HepG2 (cell line): Measurements from ENCODE around the gene SERPINF2. TPM values are rescaled to one million over a fixed set of nuclear protein-coding genes. Genes with fewer than 3 reads are reported as not detected.
A peak's percentile ranks its signal among the peaks of the same experiment; 100 is the strongest.

Experiments used
- ARNT ChIP-seq: fragments of 450-650 bp; IDR thresholded peaks from 2 replicates; pipeline ENCODE4 v1.6.1; 2017
- CCAR2 ChIP-seq: fragments of 200-400 bp; formaldehyde crosslinking; optimal IDR thresholded peaks from 2 replicates; pipeline ENCODE3; 2018; ENCODE audit warnings: low read depth, mild to moderate bottlenecking, low read length, moderate library complexity
- ELF1 ChIP-seq: sonication (generic); formaldehyde crosslinking; IDR thresholded peaks from 2 replicates; pipeline ENCODE4 v1.4.0; 2020; ENCODE audit warnings: missing genetic modification reagents
- ELF3 ChIP-seq: IDR thresholded peaks from 2 replicates; pipeline ENCODE4 v1.6.1; 2016; ENCODE audit warnings: missing genetic modification reagents, missing compliant biosample characterization
- GABPA ChIP-seq, 2 experiments: IDR thresholded peaks; 2 replicates each; pipeline ENCODE4 v1.6.1; 2011 to 2016; ENCODE audit warnings: low read depth in 2 of 2, low read length in 1 of 2, missing biosample characterization in 1 of 2, missing genetic modification characterization in 1 of 2
- IRF2 ChIP-seq: IDR thresholded peaks from 2 replicates; pipeline ENCODE4 v1.6.1; 2018; ENCODE audit warnings: missing genetic modification reagents, missing compliant biosample characterization
- KLF6 ChIP-seq: IDR thresholded peaks from 2 replicates; pipeline ENCODE4 v1.8.0; 2016; ENCODE audit warnings: missing biosample characterization, missing genetic modification reagents
- MIXL1 ChIP-seq: IDR thresholded peaks from 2 replicates; pipeline ENCODE4 v1.6.1; 2016
- NR2F1 ChIP-seq, 2 experiments: fragments of 450-650 bp in 1 of 2; formaldehyde crosslinking in 1 of 2; IDR thresholded peaks; 2 replicates each; pipeline versions ENCODE4 v1.5.0 to v1.6.1; 2016 to 2020; ENCODE audit warnings: mild to moderate bottlenecking in 1 of 2, missing compliant biosample characterization in 1 of 2, missing genetic modification reagents in 1 of 2, moderate library complexity in 1 of 2
- RBM22 ChIP-seq: fragments of 200-400 bp; formaldehyde crosslinking; optimal IDR thresholded peaks from 2 replicates; pipeline ENCODE3; 2017; ENCODE audit warnings: mild to moderate bottlenecking, low read length, moderate library complexity
- RFXAP ChIP-seq: sonication (generic); formaldehyde crosslinking; IDR thresholded peaks from 2 replicates; pipeline ENCODE4 v1.4.0; 2020; ENCODE audit warnings: missing genetic modification reagents, borderline replicate concordance
- SMAD1 ChIP-seq: sonication (generic); formaldehyde crosslinking; IDR thresholded peaks from 2 replicates; pipeline ENCODE4 v1.4.0; 2020; ENCODE audit warnings: missing genetic modification reagents, low read depth, mild to moderate bottlenecking, borderline replicate concordance
- ZNF12 ChIP-seq: sonication (generic); formaldehyde crosslinking; IDR thresholded peaks from 2 replicates; pipeline ENCODE4 v1.5.0; 2020; ENCODE audit warnings: missing genetic modification reagents
- ZNF7 ChIP-seq: IDR thresholded peaks from 2 replicates; pipeline ENCODE4 v1.6.1; 2016; ENCODE audit warnings: missing biosample characterization, missing genetic modification reagents
- ZNF780A ChIP-seq: sonication (generic); formaldehyde crosslinking; IDR thresholded peaks from 2 replicates; pipeline ENCODE4 v1.8.0; 2022; ENCODE audit warnings: mild to moderate bottlenecking, missing genetic modification reagents, moderate library complexity
- polyA plus RNA-seq, 8 experiments: library from polyadenylated mRNA; depleted of rRNA in 3 of 8; stranded (reverse) in 7 of 8; unstranded in 1 of 8; fragments of >200 nt; fragmentation: Illumina TruSeq in 4 of 8; extraction: Trizol in 4 of 8; gene quantifications; 2 replicates each; pipeline versions ENCODE4 v1.2.1 to v1.2.3, GENCODE V29; 2011 to 2016; ENCODE audit warnings: low read depth in 4 of 8, missing spikeins in 1 of 8, mixed read lengths in 1 of 8; ENCODE audit not compliant: insufficient read depth in 1 of 8
- total RNA-seq, 5 experiments: library from RNA; depleted of rRNA; stranded (reverse); fragments of >200 nt; fragmentation: Illumina TruSeq; extraction: Trizol; gene quantifications; 2 replicates each; pipeline ENCODE4 v1.2.3, GENCODE V29; 2016; ENCODE audit warnings: low read depth in 1 of 5
- TF ChIP-seq, protein P1 (sequence below): sonication (generic); formaldehyde crosslinking; IDR thresholded peaks from 2 replicates; pipeline ENCODE4 v1.4.0; 2020; ENCODE audit warnings: missing genetic modification reagents, borderline replicate concordance
- TF ChIP-seq, protein P2 (sequence below): sonication (generic); formaldehyde crosslinking; IDR thresholded peaks from 2 replicates; pipeline ENCODE4 v1.4.0; 2020; ENCODE audit warnings: missing genetic modification reagents
- TF ChIP-seq, protein P3 (sequence below): sonication (generic); formaldehyde crosslinking; IDR thresholded peaks from 2 replicates; pipeline ENCODE4 v1.4.0; 2020; ENCODE audit warnings: missing genetic modification reagents, borderline replicate concordance
- TF ChIP-seq, protein P4 (sequence below): IDR thresholded peaks from 2 replicates; pipeline ENCODE4 v1.6.1; 2018; ENCODE audit warnings: missing genetic modification reagents

Gene SERPINF2
- total and polyA plus RNA-seq, 2 of the 13 experiments (the other 11 are each of a cell fraction or from before 2014, with no cell fraction given): 309 to 548 TPM

GRCh38 chr17:1736348-1737281, 6.1 kb upstream of the SERPINF2 start (continued):
- TF ChIP-seq, protein P1, sequence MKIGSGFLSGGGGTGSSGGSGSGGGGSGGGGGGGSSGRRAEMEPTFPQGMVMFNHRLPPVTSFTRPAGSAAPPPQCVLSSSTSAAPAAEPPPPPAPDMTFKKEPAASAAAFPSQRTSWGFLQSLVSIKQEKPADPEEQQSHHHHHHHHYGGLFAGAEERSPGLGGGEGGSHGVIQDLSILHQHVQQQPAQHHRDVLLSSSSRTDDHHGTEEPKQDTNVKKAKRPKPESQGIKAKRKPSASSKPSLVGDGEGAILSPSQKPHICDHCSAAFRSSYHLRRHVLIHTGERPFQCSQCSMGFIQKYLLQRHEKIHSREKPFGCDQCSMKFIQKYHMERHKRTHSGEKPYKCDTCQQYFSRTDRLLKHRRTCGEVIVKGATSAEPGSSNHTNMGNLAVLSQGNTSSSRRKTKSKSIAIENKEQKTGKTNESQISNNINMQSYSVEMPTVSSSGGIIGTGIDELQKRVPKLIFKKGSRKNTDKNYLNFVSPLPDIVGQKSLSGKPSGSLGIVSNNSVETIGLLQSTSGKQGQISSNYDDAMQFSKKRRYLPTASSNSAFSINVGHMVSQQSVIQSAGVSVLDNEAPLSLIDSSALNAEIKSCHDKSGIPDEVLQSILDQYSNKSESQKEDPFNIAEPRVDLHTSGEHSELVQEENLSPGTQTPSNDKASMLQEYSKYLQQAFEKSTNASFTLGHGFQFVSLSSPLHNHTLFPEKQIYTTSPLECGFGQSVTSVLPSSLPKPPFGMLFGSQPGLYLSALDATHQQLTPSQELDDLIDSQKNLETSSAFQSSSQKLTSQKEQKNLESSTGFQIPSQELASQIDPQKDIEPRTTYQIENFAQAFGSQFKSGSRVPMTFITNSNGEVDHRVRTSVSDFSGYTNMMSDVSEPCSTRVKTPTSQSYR (CRISPR knock-in tag): peak; percentile 97
- TF ChIP-seq, protein P2, sequence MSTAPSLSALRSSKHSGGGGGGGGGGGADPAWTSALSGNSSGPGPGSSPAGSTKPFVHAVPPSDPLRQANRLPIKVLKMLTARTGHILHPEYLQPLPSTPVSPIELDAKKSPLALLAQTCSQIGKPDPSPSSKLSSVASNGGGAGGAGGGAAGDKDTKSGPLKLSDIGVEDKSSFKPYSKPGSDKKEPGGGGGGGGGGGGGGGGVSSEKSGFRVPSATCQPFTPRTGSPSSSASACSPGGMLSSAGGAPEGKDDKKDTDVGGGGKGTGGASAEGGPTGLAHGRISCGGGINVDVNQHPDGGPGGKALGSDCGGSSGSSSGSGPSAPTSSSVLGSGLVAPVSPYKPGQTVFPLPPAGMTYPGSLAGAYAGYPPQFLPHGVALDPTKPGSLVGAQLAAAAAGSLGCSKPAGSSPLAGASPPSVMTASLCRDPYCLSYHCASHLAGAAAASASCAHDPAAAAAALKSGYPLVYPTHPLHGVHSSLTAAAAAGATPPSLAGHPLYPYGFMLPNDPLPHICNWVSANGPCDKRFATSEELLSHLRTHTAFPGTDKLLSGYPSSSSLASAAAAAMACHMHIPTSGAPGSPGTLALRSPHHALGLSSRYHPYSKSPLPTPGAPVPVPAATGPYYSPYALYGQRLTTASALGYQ (CRISPR knock-in tag): peak; percentile 97
- TF ChIP-seq ELF3 (peak; percentile 67; the same call in 1 of the 2 replicates), ELF1 (CRISPR knock-in tag) (0 out of 2 replicates have a peak, but pooled peaks have one; percentile 22), MIXL1 (CRISPR knock-in tag) (peak; percentile 94), RBM22 (peak; percentile 40), RFXAP (CRISPR knock-in tag) (peak; percentile 67; the same call in 1 of the 2 replicates), ZNF7 (no peak), NR2F1 (CRISPR knock-in tag; IDR thresholded peaks at IDR 0.05) (peak; percentile 99), KLF6 (CRISPR knock-in tag) (peak; percentile 59; the same call in 1 of the 2 replicates), CCAR2 (peak; percentile 81), GABPA (IDR thresholded peaks at IDR 0.05; ENCODE audit: low read depth, low read length) (no peak), GABPA (CRISPR knock-in tag; IDR thresholded peaks at IDR 0.05; ENCODE audit: low read depth) (peak; percentile 59), ZNF12 (CRISPR knock-in tag) (no peak), ARNT (no peak), SMAD1 (CRISPR knock-in tag) (no peak; the same call in 1 of the 2 replicates), IRF2 (CRISPR knock-in tag) (peak; percentile 82), ZNF780A (no peak; the same call in 1 of the 2 replicates)
- TF ChIP-seq, protein P3, sequence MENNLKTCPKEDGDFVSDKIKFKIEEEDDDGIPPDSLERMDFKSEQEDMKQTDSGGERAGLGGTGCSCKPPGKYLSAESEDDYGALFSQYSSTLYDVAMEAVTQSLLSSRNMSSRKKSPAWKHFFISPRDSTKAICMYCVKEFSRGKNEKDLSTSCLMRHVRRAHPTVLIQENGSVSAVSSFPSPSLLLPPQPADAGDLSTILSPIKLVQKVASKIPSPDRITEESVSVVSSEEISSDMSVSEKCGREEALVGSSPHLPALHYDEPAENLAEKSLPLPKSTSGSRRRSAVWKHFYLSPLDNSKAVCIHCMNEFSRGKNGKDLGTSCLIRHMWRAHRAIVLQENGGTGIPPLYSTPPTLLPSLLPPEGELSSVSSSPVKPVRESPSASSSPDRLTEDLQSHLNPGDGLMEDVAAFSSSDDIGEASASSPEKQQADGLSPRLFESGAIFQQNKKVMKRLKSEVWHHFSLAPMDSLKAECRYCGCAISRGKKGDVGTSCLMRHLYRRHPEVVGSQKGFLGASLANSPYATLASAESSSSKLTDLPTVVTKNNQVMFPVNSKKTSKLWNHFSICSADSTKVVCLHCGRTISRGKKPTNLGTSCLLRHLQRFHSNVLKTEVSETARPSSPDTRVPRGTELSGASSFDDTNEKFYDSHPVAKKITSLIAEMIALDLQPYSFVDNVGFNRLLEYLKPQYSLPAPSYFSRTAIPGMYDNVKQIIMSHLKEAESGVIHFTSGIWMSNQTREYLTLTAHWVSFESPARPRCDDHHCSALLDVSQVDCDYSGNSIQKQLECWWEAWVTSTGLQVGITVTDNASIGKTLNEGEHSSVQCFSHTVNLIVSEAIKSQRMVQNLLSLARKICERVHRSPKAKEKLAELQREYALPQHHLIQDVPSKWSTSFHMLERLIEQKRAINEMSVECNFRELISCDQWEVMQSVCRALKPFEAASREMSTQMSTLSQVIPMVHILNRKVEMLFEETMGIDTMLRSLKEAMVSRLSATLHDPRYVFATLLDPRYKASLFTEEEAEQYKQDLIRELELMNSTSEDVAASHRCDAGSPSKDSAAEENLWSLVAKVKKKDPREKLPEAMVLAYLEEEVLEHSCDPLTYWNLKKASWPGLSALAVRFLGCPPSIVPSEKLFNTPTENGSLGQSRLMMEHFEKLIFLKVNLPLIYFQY (CRISPR knock-in tag): peak; percentile 45; the same call in 1 of the 2 replicates
- TF ChIP-seq, protein P4, sequence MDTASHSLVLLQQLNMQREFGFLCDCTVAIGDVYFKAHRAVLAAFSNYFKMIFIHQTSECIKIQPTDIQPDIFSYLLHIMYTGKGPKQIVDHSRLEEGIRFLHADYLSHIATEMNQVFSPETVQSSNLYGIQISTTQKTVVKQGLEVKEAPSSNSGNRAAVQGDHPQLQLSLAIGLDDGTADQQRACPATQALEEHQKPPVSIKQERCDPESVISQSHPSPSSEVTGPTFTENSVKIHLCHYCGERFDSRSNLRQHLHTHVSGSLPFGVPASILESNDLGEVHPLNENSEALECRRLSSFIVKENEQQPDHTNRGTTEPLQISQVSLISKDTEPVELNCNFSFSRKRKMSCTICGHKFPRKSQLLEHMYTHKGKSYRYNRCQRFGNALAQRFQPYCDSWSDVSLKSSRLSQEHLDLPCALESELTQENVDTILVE: peak; percentile 85
